ENCODE measurements around the gene PPP1CA. TPM values are rescaled to one million over a fixed set of nuclear protein-coding genes. Genes with fewer than 3 reads are reported as not detected.

The PPP1CA gene
- total and polyA plus RNA-seq, 11 donors = 90.3 to 207 (median 105) TPM

- Histone ChIP-seq H3K36me3 (no peaks in the 10 kb centered on the region), H3K9me3 (no peaks in the 10 kb centered on the region), H3K27me3 (no peaks in the 10 kb centered on the region), H3K4me1 (peaks cover 6 to 49% (median 37%) of the 10 kb centered on the region in 12 donors), H3K27ac (peak overlapping the region in 1 of 12 donors; percentile 99), H3K4me3 (no peak overlapping the region)
- intact Hi-C loops (cut with DNase I) = loop anchor here in 9 of 10 donors (1.0 to 2.0 kb wide), 6 partner anchors 15 to 149 kb away; partner anchors contain the start of gene CLCF1 (in 1 of the 9)
- ATAC-seq (no peak), DNase-seq (no peak)
- TF ChIP-seq POLR2A (IDR thresholded peaks at IDR 0.05) (no peak), CTCF (IDR thresholded peaks at IDR 0.05) (no peak)
- 74 to 82% (median 78%) methylated on average over 12 of the region's 12 CpGs for WGBS, 4 donors
These were observed 43.6 kb downstream of the PPP1CA start for GRCh38 chr11:67357831-67358670.

GRCh38 chr11:67356864-67357561 lies 44.6 kb downstream of the PPP1CA start:
- no peak for ATAC-seq
- intact Hi-C loops (cut with DNase I) = loop anchor here in 9 of 10 donors (1.0 to 2.0 kb wide), 6 partner anchors 16 to 150 kb away; partner anchors contain the start of gene CLCF1 (in 1 of the 9)
- Histone ChIP-seq H3K4me3 (no peak overlapping the region), H3K9me3 (no peaks in the 10 kb centered on the region), H3K4me1 (peaks cover 6 to 55% (median 45%) of the 10 kb centered on the region in 12 donors), H3K27ac (peak overlapping the region in 11 of 12 donors; percentile 35 to 100 (median 99)), H3K27me3 (no peaks in the 10 kb centered on the region), H3K36me3 (no peaks in the 10 kb centered on the region)
- DNase-seq = peak in 4 of 5 donors; percentile 61 to 70 (median 65)
- WGBS, 4 donors = 34 to 40% (median 37%) methylated on average over 3 of the region's 3 CpGs
- no peak for TF ChIP-seq POLR2A (IDR thresholded peaks at IDR 0.05)
- peak; percentile 80 to 95 (median 90) for TF ChIP-seq CTCF (IDR thresholded peaks at IDR 0.05)

GRCh38 chr11:67356387-67356863 lies 45.2 kb downstream of the PPP1CA start:
- DNase-seq (no peak), ATAC-seq (no peak)
- intact Hi-C loops (cut with DNase I) = loop anchor here in 5 of 10 donors (1.0 to 2.0 kb wide), 5 partner anchors 16 to 150 kb away; partner anchors contain the start of gene CLCF1 (in 1 of the 5)
- Histone ChIP-seq H3K4me1 (peaks cover 7 to 61% (median 51%) of the 10 kb centered on the region in 12 donors), H3K9me3 (no peaks in the 10 kb centered on the region), H3K4me3 (no peak overlapping the region), H3K36me3 (no peaks in the 10 kb centered on the region), H3K27me3 (no peaks in the 10 kb centered on the region), H3K27ac (peak overlapping the region in 11 of 12 donors; percentile 35 to 100 (median 99))
- 38 to 55% (median 48%) methylated on average over 3 to 4 of the region's 4 CpGs for WGBS, 4 donors
- TF ChIP-seq POLR2A (IDR thresholded peaks at IDR 0.05) (no peak), CTCF (IDR thresholded peaks at IDR 0.05) (no peak)
